Testis (tissue), 3 donors: ENCODE data around the gene SHTN1. TPM values are rescaled to one million over a fixed set of nuclear protein-coding genes. Genes with fewer than 3 reads are reported as not detected.

Experiments
- DNase-seq: peaks from one replicate; pipeline ENCODE4 v3.0.0-alpha.2; 2019
- H3K27ac ChIP-seq, 2 donors: fragments of 200-600 bp; sonication (generic); one replicate each; pipeline ENCODE4 v1.5.1; 2019
- H3K27me3 ChIP-seq: fragments of 200-600 bp; sonication (generic); one replicate; pipeline ENCODE4 v1.5.1; 2019
- H3K36me3 ChIP-seq: fragments of 200-600 bp; sonication (generic); one replicate; pipeline ENCODE4 v1.5.1; 2017; ENCODE audit warnings: low read depth; ENCODE audit errors: missing control alignments
- H3K4me1 ChIP-seq: fragments of 200-600 bp; sonication (generic); one replicate; pipeline ENCODE4 v1.5.1; 2019
- H3K4me3 ChIP-seq, 2 donors: fragments of 200-600 bp; sonication (generic); one replicate each; pipeline ENCODE4 v1.5.1; 2017 to 2019
- H3K9me3 ChIP-seq: fragments of 200-600 bp; sonication (generic); one replicate; pipeline ENCODE4 v1.5.1; 2017
- POLR2A ChIP-seq: fragments of 450-650 bp; IDR thresholded peaks from one replicate; pipeline ENCODE4 v1.6.1; 2017; ENCODE audit warnings: antibody characterized with exemption, mild to moderate bottlenecking, moderate library complexity
- WGBS, 2 donors: methylation state at CpG; one replicate each; pipeline ENCODE4 v1.1.5; 2018; 5-methylcytosine and 5-hydroxymethylcytosine counted together
- intact Hi-C: fragments of 100-400 bp; cut with DNase I; formaldehyde crosslinking; loops from one replicate; pipeline ENCODE4 v1.15.1; 2023; ENCODE audit warnings: low total_unique reads
- polyA plus RNA-seq: library from polyadenylated mRNA; stranded (reverse); fragments of 350-450 nt; fragmentation: Illumina TruSeq; extraction: RNeasy Lipid Tissue Mini Kit (QIAGEN cat#74804); gene quantifications from one replicate; pipeline ENCODE4 v1.2.3, GENCODE V29; 2014; ENCODE audit warnings: low read depth, low replicate concordance; ENCODE audit not compliant: insufficient read depth
- total RNA-seq, 2 donors: library from RNA; depleted of rRNA; stranded (reverse); fragments of >200 nt; gene quantifications; one replicate each; pipeline ENCODE4 v1.2.3, GENCODE V29; 2016
- TF ChIP-seq, protein P1 (sequence below), 3 experiments: fragments of 450-650 bp in 2 of 3; fragments of 200-600 bp in 1 of 3; sonication (generic) in 1 of 3; IDR thresholded peaks; one replicate each; pipeline ENCODE4 v1.5.1; 2016 to 2019; ENCODE audit warnings: antibody characterized with exemption in 3 of 3, mild to moderate bottlenecking in 2 of 3, moderate library complexity in 1 of 3

The SHTN1 gene
- total and polyA plus RNA-seq, 3 donors from 2014 or later, result 21.9 to 77.3 (median 71.0) TPM

- WGBS, 2 donors, result 81 to 89% methylated on average over 4 of the region's 4 CpGs
- Histone ChIP-seq H3K27ac (no peak overlapping the region), H3K4me3 (no peak overlapping the region), H3K9me3 (no peaks in the 10 kb centered on the region), H3K27me3 (no peaks in the 10 kb centered on the region), H3K36me3 (no peaks in the 10 kb centered on the region), H3K4me1 (no peaks in the 10 kb centered on the region)
- intact Hi-C loops, result no loop called here
- no peak for DNase-seq
- no peak for TF ChIP-seq POLR2A
- TF ChIP-seq, protein P1, sequence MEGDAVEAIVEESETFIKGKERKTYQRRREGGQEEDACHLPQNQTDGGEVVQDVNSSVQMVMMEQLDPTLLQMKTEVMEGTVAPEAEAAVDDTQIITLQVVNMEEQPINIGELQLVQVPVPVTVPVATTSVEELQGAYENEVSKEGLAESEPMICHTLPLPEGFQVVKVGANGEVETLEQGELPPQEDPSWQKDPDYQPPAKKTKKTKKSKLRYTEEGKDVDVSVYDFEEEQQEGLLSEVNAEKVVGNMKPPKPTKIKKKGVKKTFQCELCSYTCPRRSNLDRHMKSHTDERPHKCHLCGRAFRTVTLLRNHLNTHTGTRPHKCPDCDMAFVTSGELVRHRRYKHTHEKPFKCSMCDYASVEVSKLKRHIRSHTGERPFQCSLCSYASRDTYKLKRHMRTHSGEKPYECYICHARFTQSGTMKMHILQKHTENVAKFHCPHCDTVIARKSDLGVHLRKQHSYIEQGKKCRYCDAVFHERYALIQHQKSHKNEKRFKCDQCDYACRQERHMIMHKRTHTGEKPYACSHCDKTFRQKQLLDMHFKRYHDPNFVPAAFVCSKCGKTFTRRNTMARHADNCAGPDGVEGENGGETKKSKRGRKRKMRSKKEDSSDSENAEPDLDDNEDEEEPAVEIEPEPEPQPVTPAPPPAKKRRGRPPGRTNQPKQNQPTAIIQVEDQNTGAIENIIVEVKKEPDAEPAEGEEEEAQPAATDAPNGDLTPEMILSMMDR (IDR thresholded peaks at IDR 0.05), result no peak
These were observed 105.4 kb downstream of the SHTN1 start for GRCh38 chr10:116899626-116900025.

GRCh38 chr10:116893686-116894037, 111.3 kb downstream of the SHTN1 start:
- intact Hi-C loops, result no loop called here
- H3K9me3 ChIP-seq, result no peaks in the 10 kb centered on the region
- H3K36me3 ChIP-seq, result no peaks in the 10 kb centered on the region
- no peak overlapping the region for H3K27ac ChIP-seq
- no peak for TF ChIP-seq POLR2A
- TF ChIP-seq, protein P1 (IDR thresholded peaks at IDR 0.05), result no peak
- no peak for DNase-seq
- H3K27me3 ChIP-seq, result no peaks in the 10 kb centered on the region
- no peak overlapping the region for H3K4me3 ChIP-seq
- H3K4me1 ChIP-seq, result no peaks in the 10 kb centered on the region

DNA sequence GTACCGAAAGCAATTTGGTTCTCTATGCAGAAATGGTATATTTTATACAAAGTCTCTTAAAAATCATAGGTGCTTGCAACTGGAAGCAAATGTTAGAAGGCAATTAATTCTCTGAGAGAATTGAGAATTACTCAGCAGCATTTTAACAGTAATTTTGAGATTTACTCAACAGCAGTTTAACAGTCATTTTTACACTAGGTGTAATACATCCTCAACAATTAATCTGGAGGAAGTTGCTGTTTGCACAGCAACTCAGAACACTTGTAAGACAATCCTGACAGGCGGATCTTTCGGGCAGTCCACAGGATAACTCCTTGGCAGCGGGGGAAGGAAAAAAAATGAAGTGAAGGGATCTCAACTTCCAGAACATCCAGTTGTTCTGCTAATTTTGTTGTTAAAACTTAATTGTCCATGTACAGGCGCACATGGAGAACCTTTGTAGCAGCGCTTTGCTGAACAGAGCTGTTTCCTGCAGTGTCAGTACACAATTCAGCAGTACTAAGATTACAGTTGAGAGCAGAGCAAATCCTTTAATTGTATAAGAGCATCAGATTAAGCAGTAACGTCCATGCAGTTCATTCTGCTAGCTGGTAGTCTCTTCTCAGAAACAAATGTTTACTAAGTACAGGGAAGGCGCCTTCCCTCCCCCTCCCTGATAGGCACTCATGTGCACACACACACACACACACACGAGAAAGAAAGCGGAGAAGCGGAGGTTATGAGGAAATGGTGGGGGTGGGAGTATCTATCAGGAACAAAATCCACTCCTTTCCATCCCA, 111.9 kb downstream of the SHTN1 start:
- H3K27me3 ChIP-seq, result no peaks in the 10 kb centered on the region
- WGBS, 2 donors, result 55 to 64% methylated on average over 9 to 11 of the region's 11 CpGs
- no peaks in the 10 kb centered on the region for H3K4me1 ChIP-seq
- intact Hi-C loops, result no loop called here
- no peak for DNase-seq
- TF ChIP-seq, protein P1 (IDR thresholded peaks at IDR 0.05), result no peak
- no peak for TF ChIP-seq POLR2A
- H3K36me3 ChIP-seq, result no peaks in the 10 kb centered on the region
- no peaks in the 10 kb centered on the region for H3K9me3 ChIP-seq
- H3K4me3 ChIP-seq, result no peak overlapping the region
- H3K27ac ChIP-seq, result no peak overlapping the region

DNA sequence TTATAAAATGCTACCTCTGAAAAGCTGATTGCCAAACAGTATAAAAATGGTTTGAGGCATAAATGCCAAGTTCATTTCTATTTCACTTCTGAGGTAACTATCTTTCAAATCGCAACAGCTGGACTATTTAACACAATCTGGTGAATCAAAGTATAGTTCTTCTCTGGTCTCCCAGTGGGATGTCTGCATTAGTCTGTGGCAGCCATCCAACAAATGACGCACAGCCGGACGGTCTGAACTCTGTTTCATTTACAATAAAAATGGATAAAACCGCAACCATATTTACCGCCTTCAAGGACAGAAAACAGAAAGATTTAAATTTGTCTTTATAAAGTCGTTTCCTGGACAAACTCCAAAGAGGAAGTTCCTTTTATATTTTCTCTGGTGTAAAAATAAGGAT, 113.8 kb downstream of the SHTN1 start:
- Histone ChIP-seq H3K4me3 (no peak overlapping the region), H3K36me3 (no peaks in the 10 kb centered on the region), H3K27me3 (no peaks in the 10 kb centered on the region), H3K9me3 (no peaks in the 10 kb centered on the region), H3K4me1 (no peaks in the 10 kb centered on the region), H3K27ac (no peak overlapping the region)
- DNase-seq, result no peak
- TF ChIP-seq POLR2A, result no peak
- TF ChIP-seq, protein P1 (IDR thresholded peaks at IDR 0.05), result no peak
- intact Hi-C loops, result no loop called here
- WGBS, 2 donors, result 48 to 54% methylated on average over 7 of the region's 7 CpGs

GRCh38 chr10:116889066-116889465, 115.9 kb downstream of the SHTN1 start:
- Histone ChIP-seq H3K4me1 (no peaks in the 10 kb centered on the region), H3K9me3 (no peaks in the 10 kb centered on the region), H3K27ac (no peak overlapping the region), H3K4me3 (no peak overlapping the region), H3K36me3 (no peaks in the 10 kb centered on the region), H3K27me3 (no peaks in the 10 kb centered on the region)
- 93 to 98% methylated on average over 3 of the region's 3 CpGs for WGBS, 2 donors
- intact Hi-C loops, result no loop called here
- DNase-seq, result no peak
- TF ChIP-seq, protein P1 (IDR thresholded peaks at IDR 0.05), result no peak
- no peak for TF ChIP-seq POLR2A
